ENCODE data around the gene RNF8.
"Not testable (repeated sequence)": the region's sequence is repeated elsewhere in the genome, so short reads cannot be mapped to it uniquely, and the experiment has no call there.

The RNF8 gene

DNA sequence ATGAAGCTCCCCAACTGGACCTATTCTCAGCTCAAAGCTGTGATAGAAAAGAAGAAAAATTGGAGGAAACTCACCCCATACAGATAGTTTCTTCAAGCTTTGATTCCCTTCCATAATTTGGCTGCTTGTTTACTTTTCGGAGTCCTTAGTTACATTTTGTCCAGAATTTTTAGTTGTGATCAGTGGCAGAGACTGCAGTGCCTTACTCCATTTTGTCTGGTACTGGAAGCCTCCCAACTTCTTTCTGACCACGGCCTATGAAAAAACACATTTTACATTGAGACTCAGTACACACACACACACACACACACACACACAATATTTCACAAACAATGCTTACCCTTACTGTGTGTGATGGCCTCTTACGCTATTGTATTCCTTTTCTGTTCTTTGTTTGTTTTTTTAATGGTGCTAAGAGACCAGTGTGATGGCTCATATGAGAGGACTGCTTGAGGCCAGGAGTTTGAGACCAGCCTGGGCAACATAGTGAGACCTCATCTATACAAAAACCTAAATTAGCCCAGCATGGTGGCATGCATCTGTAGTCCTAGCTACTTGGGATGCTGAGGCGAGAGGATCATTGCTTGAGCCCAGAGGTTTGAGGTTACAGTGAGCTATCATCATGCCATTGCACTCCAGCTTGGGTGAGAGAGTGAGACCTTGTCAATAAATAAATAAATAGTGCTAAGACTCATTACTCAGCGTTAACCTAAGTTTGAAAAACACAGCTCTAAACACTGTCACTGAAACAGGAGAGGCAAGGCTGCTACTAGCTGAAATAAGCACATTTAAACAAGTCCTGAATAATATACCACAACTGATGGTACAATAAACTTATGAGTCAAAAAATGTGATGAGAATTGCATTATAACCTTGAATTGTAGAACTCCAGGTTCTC is 13.8 kb upstream of the RNF8 start:
- Mint-ChIP-seq H3K4me1 (no peaks in the 10 kb centered on the region), H3K27ac (no peak overlapping the region), H3K4me3 (no peak overlapping the region), H3K9me3 (no peaks in the 10 kb centered on the region), H3K27me3 (no peaks in the 10 kb centered on the region), H3K36me3 (peaks cover 11% of the 10 kb centered on the region)
- ATAC-seq: no peak

DNA sequence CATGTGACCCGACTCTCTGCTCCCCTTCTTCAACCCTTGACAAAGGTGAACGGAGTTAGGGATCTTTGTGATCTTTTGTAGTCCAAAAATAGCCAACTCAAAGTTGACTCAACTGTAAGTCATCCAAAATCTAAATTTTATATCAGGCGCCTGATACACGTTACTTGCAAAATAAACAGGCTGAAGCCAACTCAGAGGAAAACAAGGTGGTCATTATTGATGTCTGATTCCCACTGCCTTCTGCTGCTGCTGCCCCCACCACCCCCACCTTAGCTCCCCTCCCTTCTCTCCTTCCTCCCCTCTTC is 13.2 kb upstream of the RNF8 start:
- no peak overlapping the region for H3K4me3 Mint-ChIP-seq
- no peak overlapping the region for H3K27ac Mint-ChIP-seq
- no peaks in the 10 kb centered on the region for H3K4me1 Mint-ChIP-seq
- no peaks in the 10 kb centered on the region for H3K27me3 Mint-ChIP-seq
- no peak for ATAC-seq
- no peaks in the 10 kb centered on the region for H3K9me3 Mint-ChIP-seq
- peaks cover 11% of the 10 kb centered on the region for H3K36me3 Mint-ChIP-seq

DNA sequence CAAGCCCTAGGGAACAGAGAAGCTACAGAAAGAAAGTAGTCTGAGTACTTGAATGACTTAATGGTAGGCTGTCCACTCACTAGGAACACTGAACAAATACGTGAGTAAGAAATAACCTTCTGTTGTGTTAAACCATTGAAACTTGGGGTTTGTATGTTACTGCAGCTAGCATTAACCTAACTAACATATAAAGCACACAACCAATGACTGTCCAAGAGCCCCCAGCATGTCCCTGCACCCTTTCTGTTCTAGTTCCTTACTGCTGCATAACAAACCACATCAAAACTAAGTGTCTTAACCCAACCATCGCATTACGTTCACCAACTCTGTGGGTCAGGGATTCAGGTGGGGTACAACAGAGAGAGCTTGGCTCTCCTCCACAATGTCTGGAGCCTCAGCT is 10.5 kb upstream of the RNF8 start:
- no peaks in the 10 kb centered on the region for H3K9me3 Mint-ChIP-seq
- H3K4me1 Mint-ChIP-seq: no peaks in the 10 kb centered on the region
- H3K27me3 Mint-ChIP-seq: peaks cover 24% of the 10 kb centered on the region
- H3K4me3 Mint-ChIP-seq: no peak overlapping the region
- no peak for ATAC-seq
- peaks cover 12% of the 10 kb centered on the region for H3K36me3 Mint-ChIP-seq
- no peak overlapping the region for H3K27ac Mint-ChIP-seq

- ATAC-seq: no peak
- Mint-ChIP-seq H3K27ac (no peak overlapping the region), H3K36me3 (peaks cover 12% of the 10 kb centered on the region), H3K27me3 (peaks cover 24% of the 10 kb centered on the region), H3K4me1 (no peaks in the 10 kb centered on the region), H3K9me3 (no peaks in the 10 kb centered on the region), H3K4me3 (no peak overlapping the region)
These were observed 9.5 kb upstream of the RNF8 start for GRCh38 chr6:37344308-37344707.

- ATAC-seq, H3K4me3 Mint-ChIP-seq, H3K27ac Mint-ChIP-seq, H3K9me3 Mint-ChIP-seq, H3K4me1 Mint-ChIP-seq: not testable (repeated sequence)
- H3K36me3 Mint-ChIP-seq: peaks cover 12% of the 10 kb centered on the region
- peaks cover 24% of the 10 kb centered on the region for H3K27me3 Mint-ChIP-seq
These were observed 8.0 kb upstream of the RNF8 start for GRCh38 chr6:37345804-37346203.

GRCh38 chr6:37347177-37347576 is 6.6 kb upstream of the RNF8 start:
- Mint-ChIP-seq H3K27me3 (peaks cover 24% of the 10 kb centered on the region), H3K4me1 (no peaks in the 10 kb centered on the region), H3K27ac (no peak overlapping the region), H3K36me3 (peaks cover 6% of the 10 kb centered on the region), H3K9me3 (no peaks in the 10 kb centered on the region), H3K4me3 (no peak overlapping the region)
- no peak for ATAC-seq

DNA sequence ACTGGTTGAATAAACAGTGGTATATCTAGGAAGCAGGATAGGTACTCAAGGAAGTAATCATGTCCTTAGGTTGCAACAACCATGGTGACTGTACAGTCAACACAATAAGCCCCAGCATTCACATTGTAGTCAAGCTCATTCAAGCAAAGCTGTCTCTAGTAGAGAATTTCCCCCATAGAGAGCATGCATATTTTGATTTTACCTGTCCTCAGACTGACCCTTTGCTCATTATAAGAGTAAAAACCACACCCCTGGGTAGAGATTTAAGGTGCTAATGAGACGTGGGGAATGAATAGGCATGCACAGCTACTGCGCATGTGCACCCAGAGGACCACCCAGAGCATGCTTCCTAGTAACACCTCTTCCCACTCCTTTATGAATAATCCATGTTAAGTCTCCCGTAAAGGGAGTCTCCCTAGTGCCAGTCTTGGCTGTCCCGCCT is 6.1 kb upstream of the RNF8 start:
- H3K27ac Mint-ChIP-seq: no peak overlapping the region
- H3K27me3 Mint-ChIP-seq: peaks cover 24% of the 10 kb centered on the region
- no peak for ATAC-seq
- no peaks in the 10 kb centered on the region for H3K4me1 Mint-ChIP-seq
- H3K36me3 Mint-ChIP-seq: peaks cover 6% of the 10 kb centered on the region
- H3K9me3 Mint-ChIP-seq: no peaks in the 10 kb centered on the region
- H3K4me3 Mint-ChIP-seq: no peak overlapping the region

DNA sequence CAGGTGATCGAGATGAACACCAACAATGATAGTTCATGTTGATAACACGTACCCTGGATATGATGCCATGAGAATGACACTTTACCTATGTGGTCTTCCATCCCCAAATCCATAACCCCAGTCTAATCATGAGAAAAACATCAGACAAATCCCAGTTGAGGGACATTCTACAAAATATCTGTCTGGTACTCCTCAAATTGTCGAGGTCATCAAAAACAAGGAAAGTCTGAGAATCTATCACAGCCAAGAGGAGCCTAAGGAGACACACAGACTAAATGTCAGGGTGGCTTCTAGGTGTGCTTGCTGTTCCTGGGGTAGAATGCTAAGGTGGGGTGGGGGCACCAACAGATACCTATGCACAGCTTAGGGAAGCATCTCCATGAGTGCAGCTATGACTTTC is 2.8 kb upstream of the RNF8 start:
- Mint-ChIP-seq H3K9me3 (no peaks in the 10 kb centered on the region), H3K4me1 (peaks cover 28% of the 10 kb centered on the region), H3K27me3 (peaks cover 21% of the 10 kb centered on the region), H3K27ac (no peak overlapping the region), H3K4me3 (no peak overlapping the region), H3K36me3 (peaks cover 13% of the 10 kb centered on the region)
- no peak for ATAC-seq

- peaks cover 7% of the 10 kb centered on the region for H3K36me3 Mint-ChIP-seq
- H3K9me3 Mint-ChIP-seq: no peaks in the 10 kb centered on the region
- peak overlapping the region; percentile 54 for H3K4me3 Mint-ChIP-seq
- ATAC-seq: no peak
- peaks cover 8% of the 10 kb centered on the region for H3K27me3 Mint-ChIP-seq
- H3K27ac Mint-ChIP-seq: no peak overlapping the region
- H3K4me1 Mint-ChIP-seq: peaks cover 35% of the 10 kb centered on the region
These were observed 1.4 kb upstream of the RNF8 start for GRCh38 chr6:37352384-37352783.

GRCh38 chr6:37354526-37355384 is 972 bp downstream of the RNF8 start:
- Mint-ChIP-seq H3K4me3 (peak overlapping the region; percentile 99), H3K36me3 (peaks cover 7% of the 10 kb centered on the region), H3K9me3 (no peaks in the 10 kb centered on the region), H3K27ac (peak overlapping the region; percentile 95), H3K4me1 (peaks cover 46% of the 10 kb centered on the region), H3K27me3 (no peaks in the 10 kb centered on the region)
- ATAC-seq: peak; percentile 54

- peaks cover 15% of the 10 kb centered on the region for H3K36me3 Mint-ChIP-seq
- no peaks in the 10 kb centered on the region for H3K9me3 Mint-ChIP-seq
- no peak for ATAC-seq
- H3K27me3 Mint-ChIP-seq: no peaks in the 10 kb centered on the region
- no peak overlapping the region for H3K27ac Mint-ChIP-seq
- no peak overlapping the region for H3K4me3 Mint-ChIP-seq
- H3K4me1 Mint-ChIP-seq: peaks cover 46% of the 10 kb centered on the region
These were observed 3.5 kb downstream of the RNF8 start for GRCh38 chr6:37357288-37357687.

GRCh38 chr6:37357860-37358259 is 4.1 kb downstream of the RNF8 start:
- Mint-ChIP-seq H3K27me3 (no peaks in the 10 kb centered on the region), H3K27ac (no peak overlapping the region), H3K36me3 (peaks cover 20% of the 10 kb centered on the region), H3K4me1 (peaks cover 46% of the 10 kb centered on the region), H3K4me3 (no peak overlapping the region), H3K9me3 (no peaks in the 10 kb centered on the region)
- no peak for ATAC-seq

GRCh38 chr6:37359039-37359438 is 5.3 kb downstream of the RNF8 start:
- Mint-ChIP-seq H3K9me3 (no peaks in the 10 kb centered on the region), H3K27me3 (no peaks in the 10 kb centered on the region), H3K4me1 (peaks cover 35% of the 10 kb centered on the region), H3K36me3 (peaks cover 20% of the 10 kb centered on the region), H3K4me3 (no peak overlapping the region), H3K27ac (no peak overlapping the region)
- ATAC-seq: no peak

- Mint-ChIP-seq H3K27ac (no peak overlapping the region), H3K4me3 (no peak overlapping the region), H3K4me1 (peaks cover 11% of the 10 kb centered on the region), H3K36me3 (peaks cover 39% of the 10 kb centered on the region), H3K27me3 (no peaks in the 10 kb centered on the region), H3K9me3 (no peaks in the 10 kb centered on the region)
- no peak for ATAC-seq
These were observed 8.5 kb downstream of the RNF8 start for GRCh38 chr6:37362101-37362828.

DNA sequence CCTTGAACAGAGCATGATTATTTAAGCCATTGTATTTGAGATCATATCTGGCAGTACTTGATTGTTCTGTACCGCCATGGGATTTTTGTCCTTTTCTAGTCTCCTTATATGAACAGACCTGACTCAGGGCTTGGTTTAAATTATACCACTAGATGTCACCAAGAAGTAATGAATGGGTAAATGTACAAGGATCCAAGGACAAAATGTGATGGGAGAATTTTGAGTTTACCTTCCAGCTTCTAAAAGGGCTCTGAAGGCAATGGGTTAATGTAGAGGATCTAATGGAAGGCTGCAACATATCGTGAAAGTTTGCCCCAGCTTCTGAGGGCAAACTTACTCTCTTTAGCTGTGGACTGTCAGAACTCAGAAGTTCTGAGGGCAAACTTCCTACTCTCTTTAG is 12.0 kb downstream of the RNF8 start:
- Mint-ChIP-seq H3K27ac (no peak overlapping the region), H3K27me3 (no peaks in the 10 kb centered on the region), H3K4me3 (no peak overlapping the region), H3K9me3 (no peaks in the 10 kb centered on the region), H3K4me1 (peaks cover 10% of the 10 kb centered on the region), H3K36me3 (peaks cover 68% of the 10 kb centered on the region)
- no peak for ATAC-seq
